GM04503 (cell line): ENCODE results near the gene IL1RAPL1.

Experiments
- DNase-seq: peaks from one replicate; pipeline ENCODE4 v3.0.0-alpha.2; 2012; ENCODE audit warnings: low read depth

IL1RAPL1 gene

GRCh38 chrX:29535212-29536162 is 948.2 kb downstream of the IL1RAPL1 start:
- no peak for DNase-seq

GRCh38 chrX:29541038-29541437 is 953.8 kb downstream of the IL1RAPL1 start:
- no peak for DNase-seq

GRCh38 chrX:29542152-29542551 is 954.9 kb downstream of the IL1RAPL1 start:
- DNase-seq = no peak

GRCh38 chrX:29545878-29546277 is 958.6 kb downstream of the IL1RAPL1 start:
- DNase-seq = no peak

- no peak for DNase-seq
These were observed 960.6 kb downstream of the IL1RAPL1 start for GRCh38 chrX:29547877-29548276.

GRCh38 chrX:29553542-29553941 is 966.3 kb downstream of the IL1RAPL1 start:
- DNase-seq = no peak

- DNase-seq = no peak
These were observed 968.3 kb downstream of the IL1RAPL1 start for GRCh38 chrX:29555465-29556091.

- DNase-seq = no peak
These were observed 972.8 kb downstream of the IL1RAPL1 start for GRCh38 chrX:29560065-29560464.

GRCh38 chrX:29561417-29561816 is 974.2 kb downstream of the IL1RAPL1 start:
- no peak for DNase-seq

GRCh38 chrX:29580560-29580959 is 993.3 kb downstream of the IL1RAPL1 start:
- no peak for DNase-seq

- no peak for DNase-seq
These were observed 994.0 kb downstream of the IL1RAPL1 start for GRCh38 chrX:29581223-29581622.

- DNase-seq = no peak
These were observed 999.9 kb downstream of the IL1RAPL1 start for GRCh38 chrX:29587107-29587506.

GRCh38 chrX:29590921-29591320 is 1003.7 kb downstream of the IL1RAPL1 start:
- no peak for DNase-seq

GRCh38 chrX:29604381-29604780 is 1017.1 kb downstream of the IL1RAPL1 start:
- DNase-seq = no peak

GRCh38 chrX:29617276-29617675 is 1030.0 kb downstream of the IL1RAPL1 start:
- DNase-seq = peak; percentile 11

- DNase-seq = no peak
These were observed 1030.5 kb downstream of the IL1RAPL1 start for GRCh38 chrX:29617725-29618124.

GRCh38 chrX:29627833-29628232 is 1040.6 kb downstream of the IL1RAPL1 start:
- no peak for DNase-seq

- DNase-seq = no peak
These were observed 1047.3 kb downstream of the IL1RAPL1 start for GRCh38 chrX:29634516-29634915.

GRCh38 chrX:29636331-29636730 is 1049.1 kb downstream of the IL1RAPL1 start:
- DNase-seq = no peak

- DNase-seq = no peak
These were observed 1052.9 kb downstream of the IL1RAPL1 start for GRCh38 chrX:29640106-29640505.

GRCh38 chrX:29641461-29641860 is 1054.2 kb downstream of the IL1RAPL1 start:
- no peak for DNase-seq

- DNase-seq = no peak
These were observed 1055.9 kb downstream of the IL1RAPL1 start for GRCh38 chrX:29643181-29643580.

- DNase-seq = no peak
These were observed 1060.9 kb downstream of the IL1RAPL1 start for GRCh38 chrX:29648161-29648560.
